SH-SY5Y (cell line): ENCODE measurements around the gene CLEC2D.

Experiments
- GATA2 ChIP-seq: IDR thresholded peaks from 2 replicates; pipeline ENCODE4 v1.6.1; 2011; ENCODE audit warnings: mild to moderate bottlenecking, low read depth, low read length
- GATA3 ChIP-seq: IDR thresholded peaks from 2 replicates; pipeline ENCODE4 v1.6.1; 2011; ENCODE audit warnings: low read depth, mild to moderate bottlenecking, low read length, moderate library complexity

The CLEC2D gene, protein sequence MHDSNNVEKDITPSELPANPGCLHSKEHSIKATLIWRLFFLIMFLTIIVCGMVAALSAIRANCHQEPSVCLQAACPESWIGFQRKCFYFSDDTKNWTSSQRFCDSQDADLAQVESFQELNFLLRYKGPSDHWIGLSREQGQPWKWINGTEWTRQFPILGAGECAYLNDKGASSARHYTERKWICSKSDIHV

GRCh38 chr12:9669534-9669933, at the start of gene CLEC2D:
TSS of gene CLEC2D (plus strand) at chr12:9669713. CDS start at chr12:9669735, 22 bp downstream.
- no peak for TF ChIP-seq GATA2
- no peak for TF ChIP-seq GATA3

DNA sequence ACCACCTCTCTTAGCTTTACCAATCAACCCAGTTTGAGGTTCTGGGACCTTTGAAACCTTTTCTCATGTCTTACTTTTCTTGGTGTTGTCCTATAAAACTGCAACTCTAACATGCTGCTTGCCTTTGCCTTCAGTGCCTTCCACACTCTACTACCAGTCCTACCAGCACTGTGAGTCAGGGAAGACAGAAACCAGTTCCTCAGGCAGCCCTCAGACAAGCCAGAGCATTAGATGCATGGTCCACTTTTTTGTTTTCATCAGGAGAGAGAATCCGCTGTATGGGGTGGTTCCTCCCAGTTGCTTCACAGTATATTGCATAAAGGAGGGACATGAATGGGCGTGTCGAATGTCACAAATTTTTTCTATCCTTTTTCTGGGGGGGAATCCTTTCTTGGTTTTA, 44.5 kb upstream of the CLEC2D start:
- no peak for TF ChIP-seq GATA2
- no peak for TF ChIP-seq GATA3

GRCh38 chr12:9626291-9626690, 43.2 kb upstream of the CLEC2D start:
- no peak for TF ChIP-seq GATA3

DNA sequence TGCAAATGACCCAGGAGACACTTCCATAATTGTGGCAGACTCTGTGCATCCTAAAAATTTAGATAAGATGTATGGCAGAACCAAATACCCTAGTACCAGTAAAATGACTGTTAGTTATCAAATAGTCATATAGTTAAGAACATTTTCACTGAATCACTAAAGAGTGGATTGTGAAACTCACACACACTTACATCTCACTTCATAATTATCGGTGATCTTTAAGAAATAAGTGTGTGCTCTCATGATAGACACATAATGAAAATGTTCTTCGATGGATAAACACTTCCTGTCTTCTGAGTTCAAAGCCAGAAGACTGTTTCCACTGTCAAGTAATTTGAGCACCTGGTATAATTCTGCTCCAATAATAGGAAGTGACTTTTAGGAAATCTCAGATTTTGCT, 42.7 kb upstream of the CLEC2D start:
- TF ChIP-seq GATA3 (no peak), GATA2 (no peak)

GRCh38 chr12:9632766-9633165, 36.7 kb upstream of the CLEC2D start:
- no peak for TF ChIP-seq GATA2
- no peak for TF ChIP-seq GATA3

- no peak for TF ChIP-seq GATA2
- TF ChIP-seq GATA3, result no peak
Observed at GRCh38 chr12:9634177-9634803, 35.2 kb upstream of the CLEC2D start.

DNA sequence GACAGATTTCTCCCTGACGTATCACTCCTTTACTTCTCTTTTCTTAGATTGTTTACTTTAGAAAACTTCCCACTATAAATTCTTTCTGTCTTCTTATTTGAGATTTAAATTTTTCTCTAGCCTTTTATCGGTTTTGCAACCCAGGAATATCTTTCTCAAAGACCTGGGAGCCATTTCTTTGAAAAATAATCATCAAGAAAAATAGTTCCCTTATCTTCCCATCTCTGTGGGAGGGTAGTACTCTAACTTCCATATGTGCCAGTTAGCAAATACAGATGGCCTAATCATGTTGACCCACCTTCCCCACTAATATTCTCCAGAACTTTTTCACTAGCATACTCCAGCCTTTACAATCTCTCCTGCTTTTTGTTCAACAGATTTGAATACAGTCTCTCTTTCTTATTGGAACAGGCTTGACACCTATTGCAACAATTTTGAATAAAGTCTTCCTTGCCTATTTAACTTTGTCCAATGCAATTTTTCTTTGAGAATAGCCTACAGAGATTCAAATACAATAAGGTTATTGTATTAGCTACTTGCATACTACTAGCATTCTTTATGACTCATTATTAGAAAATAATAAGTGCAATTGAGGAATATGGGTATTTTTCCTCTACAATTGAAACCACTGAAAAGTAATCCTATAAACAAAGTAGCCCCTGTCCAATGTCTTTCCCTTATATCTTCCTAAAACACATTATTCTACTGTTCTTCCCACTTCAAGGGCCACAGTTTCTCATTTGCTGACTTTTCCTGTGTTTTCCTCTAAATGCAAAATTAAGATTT, 34.4 kb upstream of the CLEC2D start:
- TF ChIP-seq GATA2 (no peak), GATA3 (peak; percentile 28; the same call in 1 of the 2 replicates)

GRCh38 chr12:9636150-9636850, 33.2 kb upstream of the CLEC2D start:
- TF ChIP-seq GATA2, result no peak
- TF ChIP-seq GATA3, result no peak

DNA sequence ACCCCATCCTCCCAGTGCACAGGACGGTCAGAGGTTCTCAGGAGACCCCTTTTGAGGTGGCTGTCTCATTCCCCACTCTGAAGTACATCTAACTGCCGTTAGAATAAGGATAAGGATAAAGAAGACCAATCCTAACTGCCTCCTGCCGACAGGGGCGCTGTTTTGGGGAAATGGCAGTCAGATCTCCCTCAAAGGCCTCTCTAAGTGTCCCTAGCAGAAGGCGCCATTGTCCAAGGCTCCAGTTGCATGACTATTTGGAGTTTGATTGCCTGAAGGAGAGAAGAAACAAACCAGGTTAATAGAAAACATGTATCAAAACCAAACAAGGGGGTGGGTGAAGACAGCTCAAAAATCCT, 32.7 kb upstream of the CLEC2D start:
- no peak for TF ChIP-seq GATA3

GRCh38 chr12:9640024-9640423, 29.5 kb upstream of the CLEC2D start:
- TF ChIP-seq GATA2, result no peak
- TF ChIP-seq GATA3, result no peak

DNA sequence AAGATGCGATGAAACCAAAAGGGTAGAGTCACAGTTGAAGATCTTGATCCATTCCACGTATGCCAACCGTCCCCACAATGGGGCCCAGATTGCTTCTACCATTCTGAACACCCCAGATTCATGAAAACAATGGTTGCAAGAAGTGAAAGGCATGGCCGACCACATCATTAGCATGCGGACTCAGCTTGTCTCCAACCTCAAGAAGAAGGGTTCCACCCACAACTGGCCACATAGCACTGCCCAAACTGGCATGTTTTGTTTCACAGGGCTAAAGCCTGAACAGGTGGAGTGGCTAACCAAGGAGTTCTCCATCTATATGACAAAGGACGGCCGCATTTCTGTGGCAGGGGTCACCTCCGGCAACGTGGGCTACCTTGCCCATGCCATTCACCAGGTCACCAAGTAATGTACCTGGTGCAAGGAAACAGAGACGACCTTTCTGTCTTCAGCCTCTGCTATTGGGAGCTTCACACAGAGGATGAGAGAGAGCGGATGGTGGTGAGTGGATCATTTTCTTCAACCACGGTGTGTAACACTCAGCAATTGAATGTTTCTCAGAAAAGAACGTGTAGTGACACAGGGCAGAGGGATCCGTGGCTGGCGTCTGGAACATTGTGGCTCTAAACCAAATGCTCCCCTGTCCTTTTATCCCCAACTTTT, 26.8 kb upstream of the CLEC2D start:
- no peak for TF ChIP-seq GATA2

DNA sequence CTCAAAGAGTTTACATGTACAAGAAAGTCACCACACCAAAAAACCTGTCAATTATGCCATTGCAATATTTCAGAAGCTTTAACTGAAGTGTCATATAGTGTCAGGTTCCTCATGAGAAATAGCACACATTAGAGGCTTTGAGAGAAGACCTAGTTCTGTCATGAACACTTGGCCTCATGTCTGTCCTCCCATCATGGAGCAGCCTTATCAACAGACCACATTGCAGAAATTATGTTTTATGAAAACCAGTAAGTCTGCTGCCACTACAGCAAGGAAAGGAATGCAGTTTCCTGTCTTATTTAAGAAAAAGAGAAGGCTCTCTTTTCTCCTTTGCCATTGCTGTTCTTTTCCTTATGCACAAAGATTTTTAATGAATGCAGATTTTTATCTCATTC, 26.2 kb upstream of the CLEC2D start:
- no peak for TF ChIP-seq GATA2
- no peak for TF ChIP-seq GATA3

GRCh38 chr12:9646794-9647781, 22.4 kb upstream of the CLEC2D start:
- TF ChIP-seq GATA3 (no peak), GATA2 (no peak)
